Stimulated activated CD8-positive, alpha-beta memory T cell treated with anti-CD3 and anti-CD28 coated beads, Interleukin-12 subunit alpha, Interleukin-12 subunit beta, amount 100 ng/mL, for 24 hours (primary cell): ENCODE measurements around the gene ARMC9.
A peak's percentile ranks its signal among the peaks of the same experiment; 100 is the strongest.
"Not testable (repeated sequence)": the region's sequence is repeated elsewhere in the genome, so short reads cannot be mapped to it uniquely, and the experiment has no call there.

ENCODE experiments used
- DNase-seq: peaks from one replicate; pipeline ENCODE4 v3.0.0-alpha.2; 2020; ENCODE audit errors: extremely low read depth

The ARMC9 gene

DNA sequence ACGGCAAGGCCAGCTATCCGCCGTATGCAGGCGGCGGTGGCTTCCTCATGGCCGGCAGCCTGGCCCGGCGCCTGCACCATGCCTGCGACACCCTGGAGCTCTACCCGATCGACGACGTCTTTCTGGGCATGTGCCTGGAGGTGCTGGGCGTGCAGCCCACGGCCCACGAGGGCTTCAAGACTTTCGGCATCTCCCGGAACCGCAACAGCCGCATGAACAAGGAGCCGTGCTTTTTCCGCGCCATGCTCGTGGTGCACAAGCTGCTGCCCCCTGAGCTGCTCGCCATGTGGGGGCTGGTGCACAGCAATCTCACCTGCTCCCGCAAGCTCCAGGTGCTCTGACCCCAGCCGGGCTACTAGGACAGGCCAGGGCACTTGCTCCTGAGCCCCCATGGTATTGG is 200.2 kb downstream of the ARMC9 start:
- DNase-seq: no peak

DNA sequence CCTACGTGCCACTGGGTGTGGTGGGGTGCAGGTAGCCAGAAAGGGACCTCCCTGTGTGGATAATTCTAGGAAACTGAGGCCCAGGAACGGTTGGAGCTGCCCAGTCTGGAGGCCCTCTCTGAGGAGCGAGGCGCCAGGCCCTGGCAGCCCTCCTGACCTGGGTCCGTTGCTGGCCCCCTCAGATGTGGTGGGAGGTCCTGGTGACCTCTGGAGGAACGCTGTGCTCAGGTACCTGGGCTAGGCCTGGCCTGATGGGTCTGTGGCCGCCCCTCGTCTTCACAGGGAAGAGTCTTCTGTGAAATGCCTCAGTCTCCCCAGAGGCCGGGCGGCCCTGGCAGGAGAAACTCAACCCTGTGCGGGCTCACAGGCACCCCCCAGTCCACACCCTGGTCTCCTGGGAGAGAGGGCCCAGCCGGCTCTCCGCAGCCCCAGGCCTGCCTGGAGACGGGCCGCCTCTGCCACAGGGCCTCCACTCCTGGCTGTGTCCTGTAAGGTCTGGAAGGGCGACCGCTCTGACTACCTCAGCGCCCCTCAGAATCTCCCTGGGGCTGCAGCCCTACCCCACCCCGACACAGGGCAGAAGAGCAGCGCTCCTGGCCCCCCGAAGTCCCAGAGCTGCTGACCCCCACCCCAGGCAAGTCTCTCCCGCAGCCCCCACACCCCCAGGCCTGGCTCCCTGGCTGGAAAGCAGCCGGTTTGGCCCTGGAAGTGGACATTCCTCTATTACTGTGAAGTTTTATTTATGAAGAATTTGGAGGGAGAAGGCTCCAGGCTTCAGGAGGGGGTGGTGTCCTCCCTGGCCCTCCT is 200.8 kb downstream of the ARMC9 start:
- DNase-seq: no peak

DNA sequence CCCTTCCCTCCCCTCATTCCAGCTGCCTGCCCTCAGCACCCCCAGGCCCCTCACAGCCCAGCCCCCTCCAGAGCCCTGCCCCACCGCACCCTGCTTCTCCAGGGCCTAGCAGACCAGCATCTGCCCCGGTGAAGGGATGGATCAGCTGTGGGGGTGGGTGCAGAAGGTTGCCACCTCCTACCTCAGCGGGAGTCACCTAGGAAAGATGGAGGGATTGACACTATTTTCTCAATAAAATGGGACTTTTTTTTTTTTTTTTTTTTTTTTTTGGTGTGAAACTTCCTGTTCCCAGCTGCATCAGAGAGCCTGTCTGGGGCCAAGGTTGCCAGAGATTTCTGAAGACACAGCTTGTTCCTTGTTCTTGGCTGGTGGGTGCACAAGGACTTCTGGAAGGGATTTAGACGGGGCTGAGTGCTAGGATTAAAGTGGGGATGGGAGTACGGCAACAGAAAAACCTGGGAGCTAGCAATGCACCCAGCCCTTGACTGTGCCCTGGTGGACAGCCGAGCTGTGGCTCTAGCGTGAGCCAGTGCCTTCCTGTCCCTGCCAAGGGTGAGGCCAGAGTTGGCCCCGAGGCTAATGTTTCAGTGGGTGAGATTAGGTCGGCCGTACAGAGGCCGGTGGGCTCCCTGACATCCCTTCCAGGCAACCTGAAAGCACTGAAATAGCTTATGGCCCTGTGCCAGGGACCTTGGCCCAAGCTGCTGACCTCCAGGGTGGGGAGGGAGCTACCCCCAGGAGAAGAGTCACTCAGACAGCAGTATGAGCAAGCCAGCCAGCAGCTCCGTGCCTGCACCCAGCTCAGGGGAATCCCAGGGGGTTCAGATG is 201.6 kb downstream of the ARMC9 start:
- DNase-seq: no peak

DNA sequence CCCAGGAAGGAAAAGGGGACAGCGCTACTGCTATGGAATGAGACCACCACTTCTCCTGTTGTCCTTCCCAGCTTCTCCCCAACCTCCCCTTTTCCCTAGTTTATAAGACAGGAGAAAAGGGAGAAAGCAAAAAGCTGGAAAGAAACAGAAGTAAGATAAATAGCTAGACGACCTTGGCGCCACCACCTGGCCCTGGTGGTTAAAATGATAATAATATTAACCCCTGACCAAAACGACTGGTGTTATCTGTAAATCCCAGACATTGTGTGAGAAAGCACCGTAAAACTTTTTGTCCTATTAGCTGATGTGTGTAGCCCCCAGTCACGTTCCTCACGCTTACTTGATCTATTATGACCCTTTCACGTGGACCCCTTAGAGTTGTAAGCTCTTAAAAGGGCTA is 202.2 kb downstream of the ARMC9 start:
- DNase-seq: not testable (repeated sequence)

DNA sequence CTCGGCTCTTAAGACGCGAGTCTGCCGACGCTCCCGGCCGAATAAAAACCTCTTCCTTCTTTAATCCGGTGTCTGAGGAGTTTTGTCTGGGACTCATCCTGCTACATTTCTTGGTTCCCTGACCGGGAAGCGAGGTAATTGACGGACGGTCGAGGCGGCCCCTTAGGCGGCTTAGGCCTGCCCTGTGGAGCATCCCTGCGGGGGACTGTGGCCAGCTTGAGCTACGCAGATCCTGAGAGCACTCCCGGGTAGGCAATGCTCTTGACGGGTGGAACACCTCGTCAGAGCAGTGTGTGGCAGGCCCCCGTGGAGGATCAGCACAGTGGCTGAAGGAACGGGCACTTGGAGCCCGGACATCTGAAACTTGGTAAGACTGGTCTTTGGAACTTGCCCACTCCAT is 202.7 kb downstream of the ARMC9 start:
- not testable (repeated sequence) for DNase-seq

DNA sequence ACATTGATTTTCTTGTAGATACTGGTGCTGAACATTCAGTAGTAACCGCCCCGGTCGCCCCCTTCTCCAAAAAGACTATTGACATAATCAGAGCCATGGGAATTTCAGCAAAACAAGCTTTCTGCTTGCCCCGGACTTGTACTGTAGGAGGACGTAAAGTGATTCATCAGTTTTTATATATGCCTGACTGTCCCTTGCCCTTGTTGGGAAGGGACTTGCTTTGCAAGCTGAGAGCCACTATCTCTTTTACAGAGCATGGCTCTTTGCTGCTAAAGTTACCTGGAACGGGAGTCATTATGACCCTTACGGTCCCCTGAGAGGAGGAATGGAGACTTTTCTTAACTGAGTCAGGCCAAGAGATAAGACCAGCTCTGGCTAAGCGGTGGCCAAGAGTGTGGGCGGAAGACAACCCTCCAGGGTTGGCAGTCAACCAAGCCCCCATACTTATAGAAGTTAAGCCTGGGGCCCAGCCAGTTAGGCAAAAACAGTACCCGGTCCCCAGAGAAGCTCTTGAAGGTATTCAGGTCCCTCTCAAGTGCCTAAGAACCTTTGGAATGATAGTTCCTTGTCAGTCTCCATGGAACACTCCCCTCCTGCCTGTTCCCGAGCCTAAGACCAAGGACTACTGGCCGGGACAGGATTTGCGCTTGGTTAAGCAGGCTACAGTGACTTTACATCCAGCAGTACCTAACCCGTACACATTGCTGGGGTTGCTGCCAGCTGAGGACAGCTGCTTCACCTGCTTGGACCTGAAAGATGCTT is 205.2 kb downstream of the ARMC9 start:
- not testable (repeated sequence) for DNase-seq

DNA sequence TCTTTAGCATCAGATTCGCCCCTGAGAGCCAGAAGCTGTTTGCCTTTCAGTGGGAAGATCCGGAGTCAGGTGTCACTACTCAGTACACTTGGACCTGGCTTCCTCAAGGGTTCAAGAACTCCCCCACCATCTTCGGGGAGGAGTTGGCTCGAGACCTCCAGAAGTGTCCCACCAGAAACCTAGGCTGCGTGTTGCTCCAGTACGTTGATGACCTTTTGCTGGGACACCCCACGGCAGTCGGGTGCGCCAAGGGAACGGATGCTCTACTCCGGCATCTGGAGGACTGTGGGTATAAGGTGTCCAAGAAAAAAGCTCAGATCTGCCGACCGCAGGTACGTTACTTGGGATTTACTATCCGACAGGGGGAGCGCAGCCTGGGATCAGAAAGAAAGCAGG is 205.8 kb downstream of the ARMC9 start:
- not testable (repeated sequence) for DNase-seq

DNA sequence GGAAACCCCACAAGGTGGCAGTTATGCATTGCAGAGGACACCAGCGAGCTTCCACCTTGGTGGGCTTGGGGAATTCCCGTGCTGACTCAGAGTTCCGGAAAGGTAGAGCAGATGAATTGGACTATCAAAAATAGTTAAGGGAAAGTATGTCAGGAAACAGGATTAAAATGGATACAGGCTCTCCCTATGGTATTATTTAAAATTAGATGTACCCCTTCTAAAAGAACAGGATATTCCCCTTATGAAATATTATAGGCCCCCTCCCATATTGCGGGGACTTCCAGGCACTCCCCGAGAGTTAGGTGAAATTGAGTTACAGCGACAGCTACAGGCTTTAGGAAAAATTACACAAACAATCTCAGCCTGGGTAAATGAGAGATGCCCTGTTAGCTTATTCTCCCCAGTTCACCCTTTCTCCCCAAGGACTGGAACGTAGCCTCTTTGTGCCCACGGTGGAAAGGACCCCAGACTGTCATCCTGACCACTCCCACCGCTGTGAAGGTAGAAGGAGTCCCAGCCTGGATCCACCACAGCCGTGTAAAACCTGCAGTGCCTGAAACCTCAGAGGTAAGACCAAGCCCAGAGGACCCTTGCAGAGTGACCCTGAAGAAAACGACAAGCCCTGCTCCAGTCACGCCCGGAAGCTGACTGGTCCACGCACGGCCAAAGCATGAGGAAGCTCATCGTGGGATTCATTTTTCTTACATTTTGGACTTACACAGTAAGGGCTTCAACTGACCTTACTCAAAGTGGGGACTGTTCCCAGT is 207.4 kb downstream of the ARMC9 start:
- DNase-seq: not testable (repeated sequence)

DNA sequence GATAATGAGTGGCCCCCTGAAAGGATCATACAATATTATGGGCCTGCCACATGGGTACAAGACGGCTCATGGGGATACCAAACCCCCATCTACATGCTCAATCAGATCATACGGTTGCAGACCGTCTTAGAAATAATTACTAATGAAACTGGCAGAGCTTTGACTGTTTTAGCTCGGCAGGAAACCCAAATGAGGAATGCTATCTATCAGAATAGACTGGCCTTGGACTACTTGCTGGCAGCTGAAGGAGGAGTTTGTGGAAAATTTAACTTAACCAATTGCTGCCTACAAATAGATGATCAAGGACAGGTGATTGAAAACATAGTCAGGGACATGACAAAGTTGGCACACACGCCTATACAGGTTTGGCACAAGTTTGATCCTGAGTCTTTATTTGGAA is 209.3 kb downstream of the ARMC9 start:
- DNase-seq: not testable (repeated sequence)

DNA sequence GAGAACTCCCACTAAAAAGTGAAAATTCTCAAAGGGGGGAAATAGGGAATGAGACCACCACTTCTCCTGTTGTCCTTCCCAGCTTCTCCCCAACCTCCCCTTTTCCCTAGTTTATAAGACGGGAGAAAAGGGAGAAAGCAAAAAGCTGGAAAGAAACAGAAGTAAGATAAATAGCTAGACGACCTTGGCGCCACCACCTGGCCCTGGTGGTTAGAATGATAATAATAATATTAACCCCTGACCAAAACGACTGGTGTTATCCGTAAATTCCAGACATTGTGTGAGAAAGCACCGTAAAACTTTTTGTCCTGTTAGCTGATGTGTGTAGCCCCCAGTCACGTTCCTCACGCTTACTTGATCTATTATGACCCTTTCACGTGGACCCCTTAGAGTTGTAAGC is 209.9 kb downstream of the ARMC9 start:
- not testable (repeated sequence) for DNase-seq

DNA sequence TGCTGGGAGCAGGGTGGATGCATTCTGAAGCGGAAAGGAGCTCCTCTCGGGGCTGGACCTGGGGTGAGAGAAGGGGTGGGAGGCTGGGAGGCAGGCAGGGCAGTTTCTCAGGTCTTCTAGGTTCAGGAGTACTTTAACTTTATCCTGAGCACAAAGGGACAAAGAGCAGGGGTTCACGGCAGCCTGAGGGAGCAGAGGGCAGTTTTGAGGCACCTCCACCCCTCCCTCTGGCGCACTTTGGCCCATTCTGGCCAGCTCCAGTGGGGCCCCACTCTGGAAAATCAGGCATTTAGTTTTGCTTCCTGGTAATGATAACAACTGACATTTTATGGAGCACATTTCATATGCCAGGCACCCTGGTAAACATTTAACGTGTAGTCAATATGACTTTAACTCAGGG is 211.3 kb downstream of the ARMC9 start:
- DNase-seq: no peak

DNA sequence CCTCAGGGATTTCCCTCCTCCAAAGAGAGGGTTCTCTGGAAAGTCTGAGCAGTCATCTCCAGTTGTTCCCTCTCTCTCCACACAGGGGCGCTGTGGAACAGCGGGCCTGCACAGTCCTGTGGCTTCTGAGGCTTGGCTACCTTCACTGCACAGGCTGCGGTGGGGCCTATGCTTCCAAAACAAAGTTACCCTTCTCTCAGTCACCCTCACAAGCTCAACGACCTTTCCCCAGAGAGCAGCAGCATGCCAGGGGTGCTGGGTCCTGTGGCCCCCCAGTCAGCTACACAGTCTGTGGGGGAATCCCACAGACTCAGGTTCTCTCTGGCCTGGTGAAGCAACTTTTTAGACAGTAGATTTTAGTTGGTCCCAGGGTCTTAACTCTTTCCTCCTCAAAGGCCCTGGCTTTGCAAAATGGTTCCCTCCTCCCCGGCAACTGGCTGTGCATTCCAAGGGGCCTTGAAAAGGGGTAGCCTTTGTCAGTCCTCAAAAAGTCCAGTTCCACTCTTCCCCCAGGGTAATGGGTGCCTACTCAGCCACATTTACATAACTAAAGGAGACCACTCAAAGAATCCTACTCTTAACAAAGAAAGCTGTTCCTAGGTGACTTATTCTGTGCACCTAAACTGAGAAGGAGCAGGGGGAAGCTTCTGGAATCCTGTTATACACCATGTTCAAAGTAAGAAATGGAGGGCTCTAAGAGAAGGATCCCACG is 212.0 kb downstream of the ARMC9 start:
- no peak for DNase-seq

DNA sequence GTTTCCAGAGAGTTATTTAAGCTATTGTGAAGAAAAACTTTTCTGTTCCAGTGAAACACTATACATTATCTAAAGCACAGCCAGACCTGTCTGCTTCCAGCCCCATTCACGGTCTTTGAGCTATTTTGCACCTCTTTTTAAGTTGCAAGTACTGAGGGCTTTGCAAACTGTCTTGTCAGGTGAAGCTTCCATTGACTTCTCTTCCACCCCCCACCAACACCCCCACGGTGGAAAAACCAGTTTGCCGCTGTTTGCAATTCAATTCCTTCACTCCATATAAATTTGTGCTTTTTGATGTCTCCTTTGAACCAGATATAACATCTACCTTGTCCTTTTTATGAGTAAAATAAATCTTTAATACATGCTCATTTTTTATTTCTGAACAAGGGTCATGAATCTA is 212.8 kb downstream of the ARMC9 start:
- no peak for DNase-seq

DNA sequence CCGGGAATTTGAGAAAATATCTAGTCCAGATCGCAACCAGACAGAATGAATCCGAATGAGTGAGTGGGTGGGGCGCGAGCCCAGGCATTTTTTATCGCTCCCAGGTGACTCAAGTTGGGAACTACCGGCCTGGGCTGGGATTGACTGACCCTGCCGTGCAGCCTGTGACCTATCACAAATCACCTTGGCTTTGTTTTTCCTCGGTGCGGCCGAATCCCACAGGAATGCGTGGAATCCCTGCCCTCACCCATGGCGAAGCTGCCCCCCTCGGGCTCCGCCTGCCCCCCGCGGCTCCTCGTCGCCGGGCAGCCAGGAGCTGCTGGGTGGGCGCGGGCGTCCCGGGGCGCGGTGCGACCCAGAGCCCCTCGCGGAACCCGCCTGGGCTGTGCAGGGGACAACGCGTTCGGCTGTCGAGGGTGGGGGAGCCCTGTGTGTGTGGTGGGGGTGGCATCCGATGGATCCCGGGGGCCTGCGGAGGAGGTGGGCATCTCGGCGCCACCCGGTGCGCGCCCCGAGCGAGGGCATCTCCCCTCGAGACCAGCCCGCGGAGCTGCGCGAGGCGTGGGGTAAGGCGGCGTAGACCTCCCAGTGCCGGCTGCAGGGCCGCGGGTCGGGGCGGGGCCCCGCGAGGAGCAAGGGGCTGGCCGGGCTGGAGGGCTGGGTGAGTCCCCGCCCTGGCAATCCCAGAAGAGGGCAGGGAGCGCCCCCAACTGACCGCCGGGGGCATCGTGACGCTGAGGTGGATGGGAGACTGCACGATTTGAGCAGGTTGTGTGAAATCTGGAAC is 213.6 kb downstream of the ARMC9 start:
- DNase-seq: peak; percentile 46

DNA sequence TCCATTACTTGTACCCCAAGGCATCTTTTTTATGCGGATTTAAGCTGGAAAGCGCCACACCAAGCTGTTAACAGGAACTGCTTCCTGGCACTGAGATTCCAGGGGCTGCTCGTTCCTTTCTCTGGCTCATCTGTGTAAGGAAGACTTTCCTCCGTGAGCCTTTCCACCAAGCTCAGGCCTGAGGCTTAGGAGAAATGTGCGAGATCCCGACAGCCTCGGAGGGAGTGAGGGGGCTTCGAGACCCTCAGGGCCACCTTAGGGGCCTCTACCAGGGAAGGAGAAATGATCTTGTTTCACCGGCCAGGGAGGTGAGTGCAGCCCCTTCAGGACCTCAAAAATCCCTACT is 214.2 kb downstream of the ARMC9 start:
- DNase-seq: no peak

DNA sequence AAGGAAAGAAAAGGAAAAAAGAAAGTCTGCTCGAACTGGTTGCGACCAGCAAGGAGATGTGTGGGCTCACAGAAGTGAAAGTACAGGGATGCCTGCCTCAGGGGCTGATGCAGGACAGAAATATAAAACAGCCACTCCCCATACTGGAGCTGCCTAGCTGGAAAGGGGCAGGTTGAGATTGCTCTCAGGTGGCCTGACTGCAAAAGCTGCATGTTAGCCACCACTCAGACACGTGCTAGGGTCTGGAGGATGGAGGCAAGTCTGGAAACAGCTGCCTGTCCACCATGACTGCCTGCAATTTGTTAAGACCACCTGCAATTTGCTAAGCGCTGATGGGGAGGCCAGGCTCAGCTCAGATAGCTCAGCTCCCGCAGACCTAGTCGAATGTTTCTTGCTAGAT is 215.0 kb downstream of the ARMC9 start:
- no peak for DNase-seq

DNA sequence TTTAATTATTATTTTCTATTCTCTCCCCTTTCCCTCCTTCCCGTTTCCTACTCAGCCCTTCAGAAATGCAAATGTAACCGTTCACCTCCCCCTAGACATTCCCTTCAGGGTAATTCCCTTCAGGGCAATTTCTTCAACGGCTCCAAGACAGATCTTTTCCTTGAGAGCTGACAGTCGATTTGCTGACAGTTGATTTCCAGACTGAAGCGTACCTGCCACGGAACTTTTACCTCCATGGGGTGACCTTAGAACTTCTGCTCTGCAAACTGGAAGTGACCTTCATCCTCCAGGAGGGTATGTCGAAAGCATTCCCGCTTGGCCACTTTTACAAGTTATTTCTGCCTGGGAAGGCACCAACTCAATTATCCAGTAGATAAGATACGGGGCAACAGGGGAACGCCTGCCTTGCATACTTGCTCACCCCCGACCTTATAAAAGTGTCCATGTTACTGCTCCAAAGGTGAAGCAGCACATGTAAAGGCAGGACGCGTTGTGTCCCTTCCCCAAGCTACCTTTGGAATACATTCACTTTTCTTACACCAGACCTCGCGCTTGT is 215.6 kb downstream of the ARMC9 start:
- no peak for DNase-seq

DNA sequence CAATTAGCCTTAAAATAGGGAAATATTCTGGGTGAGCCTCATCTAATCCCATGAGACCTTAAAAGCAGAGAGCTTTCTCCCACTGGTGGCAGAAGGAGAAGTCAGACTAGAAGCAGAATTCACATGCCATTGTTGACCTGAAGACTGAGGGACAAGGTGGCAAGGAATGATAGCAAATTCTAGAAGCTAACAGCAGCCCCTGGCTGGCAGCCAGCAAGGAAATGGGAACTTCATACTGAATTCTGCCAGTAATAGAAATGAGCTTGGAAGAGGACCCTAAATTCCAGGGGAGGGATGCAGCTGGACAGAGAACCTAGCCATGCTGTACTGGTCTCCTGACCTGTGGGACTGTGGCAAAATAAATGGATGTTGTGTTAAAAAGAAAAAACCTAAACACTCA is 216.6 kb downstream of the ARMC9 start:
- DNase-seq: no peak

DNA sequence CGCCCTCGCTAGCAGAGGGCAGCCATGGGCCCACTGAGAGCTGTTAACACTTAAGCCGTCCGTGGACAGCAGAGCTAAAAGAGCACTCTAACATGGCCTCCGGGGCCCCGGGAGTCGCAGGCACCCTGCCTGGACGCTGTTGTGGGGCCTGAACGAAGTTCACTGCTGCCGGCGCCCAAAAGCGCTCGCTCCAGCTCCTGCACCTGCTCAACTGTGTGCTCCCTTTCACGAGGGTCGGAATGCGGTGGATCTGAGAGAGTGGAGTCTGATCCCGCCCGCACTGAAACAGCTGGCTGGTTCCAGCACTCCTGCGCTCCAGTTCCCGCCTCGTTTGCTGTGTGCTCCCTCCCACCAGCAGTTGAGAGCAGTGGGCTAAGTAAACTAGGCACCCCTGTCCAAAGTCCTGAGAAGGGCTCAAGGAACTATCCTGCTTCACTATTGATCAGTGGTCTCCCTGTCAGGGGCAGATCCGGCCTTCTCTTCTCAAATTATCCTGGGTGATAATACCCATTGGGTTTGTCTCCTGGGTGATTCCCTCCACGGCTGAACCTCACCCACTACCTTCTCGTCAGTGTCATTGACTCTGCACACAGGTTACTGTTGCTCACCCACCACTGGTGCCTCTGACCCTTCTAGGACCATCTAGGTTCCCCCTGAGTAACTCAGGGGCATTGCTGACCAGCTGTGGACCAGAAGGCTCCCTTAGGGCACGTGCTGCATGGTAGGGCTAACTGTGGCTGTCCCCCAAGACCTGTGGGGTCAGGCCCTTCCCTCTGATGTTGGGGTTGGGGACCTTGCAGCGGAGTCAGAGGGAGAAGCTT is 220.6 kb downstream of the ARMC9 start:
- no peak for DNase-seq
